OCI-LY7 (cell line): ENCODE results near the gene OR6T1.

Source experiments
- EZH2phosphoT487 ChIP-seq: fragments of 200-600 bp; sonication (generic); IDR thresholded peaks from 2 replicates; pipeline ENCODE4 v1.6.1; 2018; ENCODE audit warnings: low read depth, borderline replicate concordance, mild to moderate bottlenecking, mixed run types, antibody characterized with exemption, low read length, moderate library complexity, mixed read lengths
- TF ChIP-seq, protein P1 (sequence below): fragments of 200-600 bp; sonication (generic); conservative IDR thresholded peaks from 2 replicates; pipeline ENCODE4 v1.5.1; 2014; ENCODE audit warnings: mild to moderate bottlenecking, antibody characterized with exemption, low read length, moderate library complexity, mixed read lengths

DNA sequence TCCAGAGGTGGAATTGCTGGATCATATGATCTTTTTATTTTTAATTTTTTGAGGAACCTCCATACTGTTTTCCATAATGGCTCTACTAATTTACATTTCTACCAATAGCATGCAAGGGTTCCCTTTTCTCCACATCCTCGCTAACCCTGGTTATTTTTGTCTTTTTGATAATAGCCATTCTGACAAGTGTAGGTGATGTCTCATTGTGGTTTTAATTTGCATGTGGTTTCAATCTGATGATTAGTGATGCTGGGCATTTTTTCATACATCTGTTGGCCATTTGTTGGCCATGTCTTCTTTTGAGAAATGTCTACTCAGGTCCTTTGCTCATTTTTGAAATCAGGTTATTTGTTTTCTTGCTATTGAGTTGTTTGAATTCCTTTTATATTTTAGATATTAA, 19.6 kb downstream of the OR6T1 start:
- TF ChIP-seq, protein P1, sequence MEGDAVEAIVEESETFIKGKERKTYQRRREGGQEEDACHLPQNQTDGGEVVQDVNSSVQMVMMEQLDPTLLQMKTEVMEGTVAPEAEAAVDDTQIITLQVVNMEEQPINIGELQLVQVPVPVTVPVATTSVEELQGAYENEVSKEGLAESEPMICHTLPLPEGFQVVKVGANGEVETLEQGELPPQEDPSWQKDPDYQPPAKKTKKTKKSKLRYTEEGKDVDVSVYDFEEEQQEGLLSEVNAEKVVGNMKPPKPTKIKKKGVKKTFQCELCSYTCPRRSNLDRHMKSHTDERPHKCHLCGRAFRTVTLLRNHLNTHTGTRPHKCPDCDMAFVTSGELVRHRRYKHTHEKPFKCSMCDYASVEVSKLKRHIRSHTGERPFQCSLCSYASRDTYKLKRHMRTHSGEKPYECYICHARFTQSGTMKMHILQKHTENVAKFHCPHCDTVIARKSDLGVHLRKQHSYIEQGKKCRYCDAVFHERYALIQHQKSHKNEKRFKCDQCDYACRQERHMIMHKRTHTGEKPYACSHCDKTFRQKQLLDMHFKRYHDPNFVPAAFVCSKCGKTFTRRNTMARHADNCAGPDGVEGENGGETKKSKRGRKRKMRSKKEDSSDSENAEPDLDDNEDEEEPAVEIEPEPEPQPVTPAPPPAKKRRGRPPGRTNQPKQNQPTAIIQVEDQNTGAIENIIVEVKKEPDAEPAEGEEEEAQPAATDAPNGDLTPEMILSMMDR = no peak
- no peak for TF ChIP-seq EZH2phosphoT487
